Urinary bladder (tissue), 4 donors: ENCODE results near the gene LRRC8D. TPM values are rescaled to one million over a fixed set of nuclear protein-coding genes. Genes with fewer than 3 reads are reported as not detected.

Experiments used
- DNase-seq: peaks from one replicate; pipeline ENCODE4 v3.0.0-alpha.2; 2015; ENCODE audit errors: extremely low spot score
- H3K27ac ChIP-seq: one replicate; pipeline ENCODE4 v1.5.1; 2013; ENCODE audit warnings: low read depth, mild to moderate bottlenecking, moderate library complexity
- H3K36me3 ChIP-seq: one replicate; pipeline ENCODE4 v1.6.1; 2013; ENCODE audit warnings: mild to moderate bottlenecking, moderate library complexity; ENCODE audit not compliant: insufficient read depth
- H3K4me1 ChIP-seq: one replicate; pipeline ENCODE4 v1.6.1; 2013; ENCODE audit warnings: mild to moderate bottlenecking, moderate library complexity; ENCODE audit not compliant: insufficient read depth
- H3K4me3 ChIP-seq: one replicate; pipeline ENCODE4 v1.5.1; 2013; ENCODE audit warnings: low read depth, low read length
- WGBS: extraction: QIAGEN DNeasy Blood & Tissue Kit; methylation state at CpG from one replicate; pipeline ENCODE4 v1.1.7; 2013; 5-methylcytosine and 5-hydroxymethylcytosine counted together
- polyA plus RNA-seq: library from polyadenylated mRNA; stranded (reverse); fragments of 200-250 nt; gene quantifications from one replicate; pipeline ENCODE4 v1.2.3, GENCODE V29; 2013
- total RNA-seq: library from RNA; depleted of rRNA; stranded (reverse); fragments of >200 nt; gene quantifications from one replicate; pipeline ENCODE4 v1.2.3, GENCODE V29; 2014
- donor health status: healthy with polysubstance abuse.
- donor health status: healthy.

LRRC8D gene
- total and polyA plus RNA-seq, 2 donors: 8.3 to 21.6 TPM

DNA sequence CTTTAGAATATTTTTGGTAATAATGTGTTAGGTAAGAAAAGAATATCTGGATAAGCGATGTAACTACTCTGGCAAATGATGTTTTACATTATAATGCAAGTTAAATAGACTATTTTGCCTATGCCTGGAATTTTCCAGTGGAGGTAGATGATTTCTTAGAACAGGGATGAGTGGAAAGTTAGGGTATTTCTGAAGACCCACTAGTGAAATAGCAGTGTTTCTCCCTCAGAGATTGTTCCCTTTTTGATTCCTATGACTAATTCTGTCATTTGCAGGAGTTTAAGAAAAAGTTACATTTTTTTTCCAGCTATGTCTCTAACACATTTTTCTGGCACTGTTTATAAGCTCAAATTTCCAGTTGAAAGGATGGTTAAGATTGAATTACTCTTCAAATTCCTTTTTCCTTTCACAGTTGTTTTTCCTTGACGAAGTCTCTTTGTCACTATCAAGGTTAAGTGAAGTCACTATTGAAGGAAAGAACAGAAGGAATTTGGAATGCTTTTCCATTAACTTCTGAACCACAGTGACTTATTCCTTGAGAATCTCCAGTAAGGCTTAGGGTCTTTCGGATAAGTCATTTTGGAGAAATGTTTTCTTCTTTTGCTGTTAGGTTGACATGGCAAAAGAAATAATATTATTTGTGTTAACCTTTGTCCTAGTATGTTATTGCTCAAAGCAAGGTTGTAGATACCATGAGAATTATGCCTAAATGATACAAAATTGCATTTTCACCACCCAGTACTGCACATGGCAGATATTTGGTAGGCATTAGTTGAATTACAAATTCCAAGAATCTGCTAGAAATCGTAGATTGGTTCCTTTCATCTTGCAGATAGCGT is 131.2 kb downstream of the LRRC8D start:
- WGBS: 95% methylated on average over 5 of the region's 5 CpGs
- no peak overlapping the region for H3K27ac ChIP-seq
- DNase-seq: no peak
- H3K4me3 ChIP-seq: no peak overlapping the region
- no peaks in the 10 kb centered on the region for H3K4me1 ChIP-seq
- no peaks in the 10 kb centered on the region for H3K36me3 ChIP-seq

DNA sequence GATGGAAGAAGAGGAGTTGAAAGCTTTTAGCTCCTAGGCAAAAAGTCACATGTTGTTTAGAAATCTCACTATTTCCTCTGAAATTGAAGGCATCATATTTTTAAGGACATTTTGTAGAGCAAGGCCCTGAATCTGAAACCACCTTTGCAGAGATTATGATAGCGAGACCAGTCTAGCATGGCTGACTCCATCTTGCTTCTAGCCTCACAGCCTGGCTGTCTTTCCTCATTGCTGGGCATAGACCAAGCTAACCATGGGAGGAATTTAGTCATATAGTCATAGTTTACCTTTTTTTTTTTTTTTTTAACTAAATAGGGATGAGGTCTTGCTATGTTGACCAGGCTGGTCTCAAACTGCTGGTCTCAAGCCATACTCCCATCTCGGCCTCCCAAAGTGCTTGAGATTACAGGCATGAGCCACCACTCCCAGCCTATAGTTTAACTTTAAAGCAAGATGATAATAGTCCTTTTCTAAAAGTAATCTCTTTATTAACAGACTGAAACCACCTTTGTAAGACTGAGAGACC is 131.8 kb downstream of the LRRC8D start:
- DNase-seq: no peak
- Histone ChIP-seq H3K27ac (no peak overlapping the region), H3K4me3 (no peak overlapping the region), H3K36me3 (no peaks in the 10 kb centered on the region), H3K4me1 (no peaks in the 10 kb centered on the region)
- 95% methylated on average over 2 of the region's 2 CpGs for WGBS

GRCh38 chr1:89953131-89953626 is 132.3 kb downstream of the LRRC8D start:
- no peak overlapping the region for H3K27ac ChIP-seq
- WGBS: 48% methylated on average over 1 of the region's 1 CpG
- no peaks in the 10 kb centered on the region for H3K36me3 ChIP-seq
- H3K4me1 ChIP-seq: no peaks in the 10 kb centered on the region
- no peak overlapping the region for H3K4me3 ChIP-seq
- no peak for DNase-seq

DNA sequence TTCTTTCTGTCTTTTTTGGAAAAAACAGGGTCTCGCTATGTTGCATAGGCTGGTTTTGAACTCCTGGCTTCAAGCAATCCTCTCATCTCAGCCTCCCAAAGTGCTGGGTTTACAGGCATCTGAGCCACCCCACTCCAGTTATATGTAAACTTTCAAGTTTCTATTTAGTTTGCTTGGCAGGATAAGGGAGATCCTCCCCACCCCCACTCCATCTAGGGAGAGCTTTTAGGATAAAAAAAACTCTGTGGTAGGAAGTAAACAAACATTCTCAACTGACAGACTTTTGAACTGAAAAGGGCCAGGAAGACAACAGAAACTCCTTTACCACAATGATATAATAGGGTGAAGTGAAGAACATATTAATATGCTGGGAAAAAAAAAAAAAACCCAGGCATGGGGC is 133.1 kb downstream of the LRRC8D start:
- H3K4me3 ChIP-seq: no peak overlapping the region
- H3K36me3 ChIP-seq: no peaks in the 10 kb centered on the region
- no peak for DNase-seq
- WGBS: 100% methylated on average over 1 of the region's 1 CpG
- no peak overlapping the region for H3K27ac ChIP-seq
- no peaks in the 10 kb centered on the region for H3K4me1 ChIP-seq

DNA sequence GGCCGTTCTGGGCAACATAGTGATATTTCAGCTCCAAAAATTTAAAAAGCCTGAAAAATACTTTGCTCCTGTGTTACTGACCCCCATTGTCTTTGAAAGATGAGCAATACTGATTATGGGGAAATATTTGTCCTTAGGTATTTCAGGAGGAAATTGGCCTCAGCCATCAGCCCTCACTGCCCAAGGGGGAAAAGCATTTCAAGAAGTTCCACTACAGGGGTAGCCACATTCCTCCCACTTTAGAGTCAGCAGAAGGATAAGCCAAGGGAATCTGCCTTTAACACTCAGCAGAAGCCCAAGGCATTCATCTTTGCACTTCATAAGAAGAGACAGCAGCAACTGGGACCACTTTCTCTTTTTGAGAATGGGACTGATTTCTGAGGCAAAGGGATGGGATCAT is 133.6 kb downstream of the LRRC8D start:
- DNase-seq: no peak
- Histone ChIP-seq H3K4me1 (no peaks in the 10 kb centered on the region), H3K4me3 (no peak overlapping the region), H3K27ac (no peak overlapping the region), H3K36me3 (no peaks in the 10 kb centered on the region)
- 100% methylated on average over 1 of the region's 1 CpG for WGBS

DNA sequence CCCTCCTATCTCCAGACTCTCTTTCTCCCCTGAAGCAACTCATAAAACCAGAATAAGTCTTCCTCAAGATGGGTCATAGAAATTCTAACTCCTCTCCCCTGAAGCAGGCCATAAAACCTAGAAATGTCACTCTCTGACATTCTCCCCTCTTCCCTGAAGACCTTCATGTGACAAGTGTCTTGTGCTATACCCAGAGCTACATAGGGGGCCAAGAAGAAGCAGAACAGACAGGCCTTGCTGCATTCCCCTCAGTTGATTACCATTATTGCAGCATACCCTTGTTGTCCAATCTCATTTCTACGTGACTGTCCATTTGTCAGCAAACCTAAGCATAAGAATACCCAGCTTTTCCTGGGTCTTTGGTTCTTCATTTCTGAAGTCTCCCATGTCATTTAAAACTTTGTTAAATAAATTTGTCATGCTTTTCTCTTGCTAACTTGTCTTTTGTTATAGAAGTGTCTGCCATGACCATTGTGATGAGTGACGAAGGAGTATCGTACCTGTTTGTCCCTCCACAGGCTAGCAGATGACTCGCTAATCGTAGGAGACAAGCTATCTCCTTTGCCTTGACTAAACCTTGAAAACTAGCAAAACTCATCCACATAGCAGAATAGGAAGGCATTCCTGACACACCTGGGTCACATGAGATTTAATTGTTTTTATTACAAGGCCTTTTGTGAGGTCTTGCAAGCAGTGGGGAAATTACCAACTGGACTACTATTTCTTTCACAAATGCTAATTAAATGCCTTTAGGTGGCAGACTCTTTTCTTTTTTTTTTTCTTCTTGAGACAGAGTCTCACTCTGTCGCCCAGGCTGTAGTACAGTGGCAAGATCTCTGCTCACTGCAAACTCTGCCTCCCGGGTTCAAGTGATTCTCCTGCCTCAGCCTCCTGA is 134.7 kb downstream of the LRRC8D start:
- 96% methylated on average over 7 of the region's 7 CpGs for WGBS
- Histone ChIP-seq H3K36me3 (no peaks in the 10 kb centered on the region), H3K4me1 (no peaks in the 10 kb centered on the region), H3K4me3 (no peak overlapping the region), H3K27ac (no peak overlapping the region)
- DNase-seq: no peak

- no peak for DNase-seq
- Histone ChIP-seq H3K27ac (no peak overlapping the region), H3K4me1 (no peaks in the 10 kb centered on the region), H3K4me3 (no peak overlapping the region), H3K36me3 (no peaks in the 10 kb centered on the region)
- WGBS: 76% methylated on average over 1 of the region's 1 CpG
These were observed 136.3 kb downstream of the LRRC8D start for GRCh38 chr1:89957107-89957506.

GRCh38 chr1:89958851-89959654 is 138.2 kb downstream of the LRRC8D start:
- no peak for DNase-seq
- no peak overlapping the region for H3K4me3 ChIP-seq
- WGBS: 90% methylated on average over 7 of the region's 7 CpGs
- no peaks in the 10 kb centered on the region for H3K4me1 ChIP-seq
- no peaks in the 10 kb centered on the region for H3K36me3 ChIP-seq
- no peak overlapping the region for H3K27ac ChIP-seq

DNA sequence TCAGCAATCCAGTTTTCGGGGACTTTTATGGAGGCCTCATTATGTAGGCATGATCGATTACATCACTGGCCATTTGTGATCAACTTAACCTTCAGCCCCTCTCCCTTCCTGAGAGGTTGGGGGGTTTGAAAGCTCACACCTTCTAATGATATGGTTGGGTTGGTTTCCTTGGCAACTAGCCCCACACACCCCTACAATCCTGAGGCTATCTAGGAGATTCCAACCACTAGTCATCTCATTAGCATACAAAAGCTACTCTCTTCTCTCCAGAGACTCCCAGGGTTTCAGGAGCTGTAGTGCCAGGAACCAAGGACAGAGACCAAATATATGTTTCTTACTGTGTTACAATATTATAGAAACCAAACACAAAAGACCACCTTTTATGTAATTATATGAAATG is 138.9 kb downstream of the LRRC8D start:
- no peaks in the 10 kb centered on the region for H3K4me1 ChIP-seq
- 96% methylated on average over 2 of the region's 2 CpGs for WGBS
- DNase-seq: no peak
- H3K27ac ChIP-seq: no peak overlapping the region
- no peak overlapping the region for H3K4me3 ChIP-seq
- H3K36me3 ChIP-seq: no peaks in the 10 kb centered on the region

GRCh38 chr1:89962024-89962741 is 141.4 kb downstream of the LRRC8D start:
- Histone ChIP-seq H3K27ac (no peak overlapping the region), H3K4me3 (no peak overlapping the region), H3K36me3 (peaks cover 1% of the 10 kb centered on the region), H3K4me1 (no peaks in the 10 kb centered on the region)
- WGBS: 56% methylated on average over 6 of the region's 6 CpGs
- DNase-seq: no peak

DNA sequence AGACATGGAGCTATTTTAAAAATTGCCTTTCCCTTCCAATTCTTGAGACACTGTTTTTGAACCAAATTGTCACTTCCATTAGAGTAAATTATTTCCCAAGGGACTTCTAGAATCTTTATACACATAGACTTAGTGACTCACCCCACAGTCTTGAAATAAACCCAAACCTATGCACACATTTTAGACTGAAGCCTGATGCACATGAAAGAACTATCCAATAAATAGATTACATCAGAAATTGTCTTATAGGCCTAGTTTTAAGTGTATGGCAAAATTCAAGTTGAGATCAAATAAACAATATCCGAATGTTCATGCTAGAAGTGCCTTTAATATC is 141.9 kb downstream of the LRRC8D start:
- WGBS: 84% methylated on average over 1 of the region's 1 CpG
- H3K4me1 ChIP-seq: no peaks in the 10 kb centered on the region
- H3K27ac ChIP-seq: no peak overlapping the region
- no peak for DNase-seq
- H3K4me3 ChIP-seq: no peak overlapping the region
- peaks cover 1% of the 10 kb centered on the region for H3K36me3 ChIP-seq

- no peak for DNase-seq
- H3K27ac ChIP-seq: no peak overlapping the region
- WGBS: 64% methylated on average over 4 of the region's 4 CpGs
- H3K36me3 ChIP-seq: peaks cover 1% of the 10 kb centered on the region
- H3K4me1 ChIP-seq: no peaks in the 10 kb centered on the region
- no peak overlapping the region for H3K4me3 ChIP-seq
These were observed 144.4 kb downstream of the LRRC8D start for GRCh38 chr1:89965193-89965768.
